Breast epithelium (tissue), 3 donors: Measurements from ENCODE around the gene PIM2.

Experiments used
- POLR2A ChIP-seq: fragments of 450-650 bp; IDR thresholded peaks from one replicate; pipeline ENCODE4 v1.6.1; 2016; ENCODE audit warnings: antibody characterized with exemption, mild to moderate bottlenecking, moderate library complexity
- TF ChIP-seq, protein P1 (sequence below), 3 donors: fragments of 450-650 bp; IDR thresholded peaks; one replicate each; pipeline ENCODE4 v1.5.1; 2016 to 2017; ENCODE audit warnings: antibody characterized with exemption in 3 of 3, mild to moderate bottlenecking in 3 of 3, moderate library complexity in 3 of 3

- no peak for TF ChIP-seq POLR2A
- TF ChIP-seq, protein P1, sequence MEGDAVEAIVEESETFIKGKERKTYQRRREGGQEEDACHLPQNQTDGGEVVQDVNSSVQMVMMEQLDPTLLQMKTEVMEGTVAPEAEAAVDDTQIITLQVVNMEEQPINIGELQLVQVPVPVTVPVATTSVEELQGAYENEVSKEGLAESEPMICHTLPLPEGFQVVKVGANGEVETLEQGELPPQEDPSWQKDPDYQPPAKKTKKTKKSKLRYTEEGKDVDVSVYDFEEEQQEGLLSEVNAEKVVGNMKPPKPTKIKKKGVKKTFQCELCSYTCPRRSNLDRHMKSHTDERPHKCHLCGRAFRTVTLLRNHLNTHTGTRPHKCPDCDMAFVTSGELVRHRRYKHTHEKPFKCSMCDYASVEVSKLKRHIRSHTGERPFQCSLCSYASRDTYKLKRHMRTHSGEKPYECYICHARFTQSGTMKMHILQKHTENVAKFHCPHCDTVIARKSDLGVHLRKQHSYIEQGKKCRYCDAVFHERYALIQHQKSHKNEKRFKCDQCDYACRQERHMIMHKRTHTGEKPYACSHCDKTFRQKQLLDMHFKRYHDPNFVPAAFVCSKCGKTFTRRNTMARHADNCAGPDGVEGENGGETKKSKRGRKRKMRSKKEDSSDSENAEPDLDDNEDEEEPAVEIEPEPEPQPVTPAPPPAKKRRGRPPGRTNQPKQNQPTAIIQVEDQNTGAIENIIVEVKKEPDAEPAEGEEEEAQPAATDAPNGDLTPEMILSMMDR (IDR thresholded peaks at IDR 0.05) = no peak
Observed at GRCh38 chrX:48927736-48928382, 9.0 kb upstream of the PIM2 start.
